Chondrocyte (in vitro differentiated cells): Measurements from ENCODE around the gene DGKI. TPM values are rescaled to one million over a fixed set of nuclear protein-coding genes. Genes with fewer than 3 reads are reported as not detected.
A peak's percentile ranks its signal among the peaks of the same experiment; 100 is the strongest.

Source experiments
- DNase-seq: peaks from one replicate; pipeline ENCODE4 v3.0.0; 2021; ENCODE audit warnings: mixed read lengths, low spot score
- H3K27ac Mint-ChIP-seq: one replicate; pipeline ENCODE4 v1.8.0; 2021; ENCODE audit warnings: mild to moderate bottlenecking, moderate library complexity, mixed read lengths; ENCODE audit not compliant: unreplicated experiment
- H3K27me3 Mint-ChIP-seq: 2 replicates; pipeline ENCODE4 v1.8.0; 2021; ENCODE audit warnings: low read depth, mixed read lengths
- H3K36me3 Mint-ChIP-seq: 2 replicates; pipeline ENCODE4 v1.8.0; 2021; ENCODE audit warnings: low read depth, mixed read lengths
- H3K4me1 Mint-ChIP-seq: 2 replicates; pipeline ENCODE4 v1.8.0; 2021; ENCODE audit warnings: low read depth, mild to moderate bottlenecking, mixed read lengths
- H3K4me3 Mint-ChIP-seq: one replicate; pipeline ENCODE4 v1.8.0; 2021; ENCODE audit warnings: mild to moderate bottlenecking, moderate library complexity, mixed read lengths; ENCODE audit not compliant: unreplicated experiment
- H3K9me3 Mint-ChIP-seq: 2 replicates; pipeline ENCODE4 v1.8.0; 2021; ENCODE audit warnings: low read depth, mixed read lengths
- total RNA-seq: library from RNA; stranded (reverse); gene quantifications from 3 replicates; pipeline ENCODE4 v1.2.1, GENCODE V29; 2021
- TF ChIP-seq, protein P1 (sequence below): fragments of 200-600 bp; sonication (generic); IDR thresholded peaks from 2 replicates; pipeline ENCODE4 v1.5.0; 2021; ENCODE audit warnings: antibody characterized with exemption, mild to moderate bottlenecking, moderate library complexity

The DGKI gene
- total RNA-seq, 1 donor from 2014 or later, result 15.3 TPM

- H3K36me3 Mint-ChIP-seq, result peaks cover 58% of the 10 kb centered on the region
- H3K27me3 Mint-ChIP-seq, result no peaks in the 10 kb centered on the region
- no peak for DNase-seq
- peaks cover 7% of the 10 kb centered on the region for H3K9me3 Mint-ChIP-seq
- H3K27ac Mint-ChIP-seq, result peak overlapping the region; percentile 89
- peaks cover 82% of the 10 kb centered on the region for H3K4me1 Mint-ChIP-seq
- H3K4me3 Mint-ChIP-seq, result no peak overlapping the region
- TF ChIP-seq, protein P1, sequence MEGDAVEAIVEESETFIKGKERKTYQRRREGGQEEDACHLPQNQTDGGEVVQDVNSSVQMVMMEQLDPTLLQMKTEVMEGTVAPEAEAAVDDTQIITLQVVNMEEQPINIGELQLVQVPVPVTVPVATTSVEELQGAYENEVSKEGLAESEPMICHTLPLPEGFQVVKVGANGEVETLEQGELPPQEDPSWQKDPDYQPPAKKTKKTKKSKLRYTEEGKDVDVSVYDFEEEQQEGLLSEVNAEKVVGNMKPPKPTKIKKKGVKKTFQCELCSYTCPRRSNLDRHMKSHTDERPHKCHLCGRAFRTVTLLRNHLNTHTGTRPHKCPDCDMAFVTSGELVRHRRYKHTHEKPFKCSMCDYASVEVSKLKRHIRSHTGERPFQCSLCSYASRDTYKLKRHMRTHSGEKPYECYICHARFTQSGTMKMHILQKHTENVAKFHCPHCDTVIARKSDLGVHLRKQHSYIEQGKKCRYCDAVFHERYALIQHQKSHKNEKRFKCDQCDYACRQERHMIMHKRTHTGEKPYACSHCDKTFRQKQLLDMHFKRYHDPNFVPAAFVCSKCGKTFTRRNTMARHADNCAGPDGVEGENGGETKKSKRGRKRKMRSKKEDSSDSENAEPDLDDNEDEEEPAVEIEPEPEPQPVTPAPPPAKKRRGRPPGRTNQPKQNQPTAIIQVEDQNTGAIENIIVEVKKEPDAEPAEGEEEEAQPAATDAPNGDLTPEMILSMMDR, result no peak
Measured at GRCh38 chr7:137882806-137883205, 36.0 kb upstream of the DGKI start.

DNA sequence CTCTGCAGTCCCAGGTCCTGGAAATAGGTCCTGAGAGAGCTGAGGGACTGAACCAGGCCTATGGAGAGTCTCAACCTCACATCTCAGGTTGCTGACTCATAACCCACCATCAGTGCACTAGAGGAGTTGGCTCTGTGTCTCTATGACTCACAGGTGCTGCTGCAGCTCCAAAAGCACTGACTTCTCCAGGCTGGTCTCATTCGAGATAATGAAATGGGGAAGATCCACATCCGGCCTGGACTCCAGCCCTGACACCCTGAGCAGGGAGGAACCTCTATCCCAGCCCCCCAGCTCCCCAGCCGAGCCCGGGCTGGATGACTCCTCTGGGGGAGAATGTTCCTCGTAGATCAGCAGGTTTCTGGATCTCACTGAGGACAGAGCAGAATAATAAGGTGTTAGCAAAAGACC is 35.5 kb upstream of the DGKI start:
- Mint-ChIP-seq H3K36me3 (peaks cover 60% of the 10 kb centered on the region), H3K4me3 (no peak overlapping the region), H3K9me3 (peaks cover 7% of the 10 kb centered on the region), H3K4me1 (peaks cover 86% of the 10 kb centered on the region), H3K27ac (peak overlapping the region; percentile 89), H3K27me3 (no peaks in the 10 kb centered on the region)
- TF ChIP-seq, protein P1, result no peak
- DNase-seq, result no peak

DNA sequence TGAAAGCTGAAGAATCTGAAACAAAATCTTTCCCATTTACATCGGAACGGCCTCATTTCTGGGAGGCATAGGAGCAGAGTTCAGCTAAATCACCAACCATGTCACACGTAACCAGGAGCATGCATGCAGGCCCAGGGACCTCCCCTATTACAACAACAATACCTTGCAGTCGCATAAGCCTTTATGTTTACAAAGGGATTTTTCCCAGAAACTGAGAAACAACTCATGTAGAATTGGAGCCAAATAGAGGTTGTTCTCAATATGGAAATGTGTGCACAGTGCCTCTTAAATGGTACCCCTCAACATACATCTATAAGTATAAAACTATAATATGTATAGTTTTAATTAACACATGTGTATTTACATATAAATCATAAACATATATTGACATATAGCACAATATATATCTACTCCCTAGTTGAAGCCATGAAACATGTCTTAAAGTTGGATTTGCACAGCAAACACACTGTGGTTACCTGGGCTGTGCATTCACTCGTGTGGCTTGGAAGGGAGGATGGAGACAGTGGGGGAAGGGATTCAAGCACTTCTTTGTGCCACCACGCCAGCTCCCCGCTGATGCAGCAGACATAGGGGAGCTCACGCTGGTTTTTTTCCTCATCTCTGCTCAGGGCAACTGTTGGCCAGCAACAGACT is 35.0 kb upstream of the DGKI start:
- DNase-seq, result no peak
- Mint-ChIP-seq H3K27me3 (no peaks in the 10 kb centered on the region), H3K27ac (peak overlapping the region; percentile 89), H3K36me3 (peaks cover 61% of the 10 kb centered on the region), H3K4me1 (peaks cover 86% of the 10 kb centered on the region), H3K9me3 (peaks cover 7% of the 10 kb centered on the region), H3K4me3 (no peak overlapping the region)
- TF ChIP-seq, protein P1, result no peak

DNA sequence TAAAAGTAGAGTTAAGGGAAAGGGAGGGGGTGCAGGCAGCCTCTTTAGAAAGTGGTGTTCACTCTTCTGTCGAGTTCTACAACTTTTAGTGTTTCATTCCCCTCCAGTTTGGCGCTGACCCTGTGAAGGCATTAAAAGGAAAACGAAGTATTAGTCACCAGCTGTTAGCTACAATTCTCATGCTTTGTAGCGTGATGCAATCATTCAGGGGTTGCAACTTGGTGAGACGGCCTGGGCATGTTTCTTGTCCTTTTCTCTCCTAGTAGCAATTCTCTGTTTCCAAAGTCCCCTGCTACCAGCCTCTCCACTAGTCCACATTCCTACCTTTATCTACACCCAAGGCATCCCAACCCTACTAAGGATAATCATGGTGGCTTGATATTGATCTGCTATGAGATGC is 33.7 kb upstream of the DGKI start:
- Mint-ChIP-seq H3K27ac (peak overlapping the region; percentile 95), H3K4me1 (peaks cover 88% of the 10 kb centered on the region), H3K9me3 (peaks cover 7% of the 10 kb centered on the region), H3K4me3 (no peak overlapping the region), H3K27me3 (no peaks in the 10 kb centered on the region), H3K36me3 (peaks cover 62% of the 10 kb centered on the region)
- TF ChIP-seq, protein P1, result no peak
- no peak for DNase-seq

DNA sequence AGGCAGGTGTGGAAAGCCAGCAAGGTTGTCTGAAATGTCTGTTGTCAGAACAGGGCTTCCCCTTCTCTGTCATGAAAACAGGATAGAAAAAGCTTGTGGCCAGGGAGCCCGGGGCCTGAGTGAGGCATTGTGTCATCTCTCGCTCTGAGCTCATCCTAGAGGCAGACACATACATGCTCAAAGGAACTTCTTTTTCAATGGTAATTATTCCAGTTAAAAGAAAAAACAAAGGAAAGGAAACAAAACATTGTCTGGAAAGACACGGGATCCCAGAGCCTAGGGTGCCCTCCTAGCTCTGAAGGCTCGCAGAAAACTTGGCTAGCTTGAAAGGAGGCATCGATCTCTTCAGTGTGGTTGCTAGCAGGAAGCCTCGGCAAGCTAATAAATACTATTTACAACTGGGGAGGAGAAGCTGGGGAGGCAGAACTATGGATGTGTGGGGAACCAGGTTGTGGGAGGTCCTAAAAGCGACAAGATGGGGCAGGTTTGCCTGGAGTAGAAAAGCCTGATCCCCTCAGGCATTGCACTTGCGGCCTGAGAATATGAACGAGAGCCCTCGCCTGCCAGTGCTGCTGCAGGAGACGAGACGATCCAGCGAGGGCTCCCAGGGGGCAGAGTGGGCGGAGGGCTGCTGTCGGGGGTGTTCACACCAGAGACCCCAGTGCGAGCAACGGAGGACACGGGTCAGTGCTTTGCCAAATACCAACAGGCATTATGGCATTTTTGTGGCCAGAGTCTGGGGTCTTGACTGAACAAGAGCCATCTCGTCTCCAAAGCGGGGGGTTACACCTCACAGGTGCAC is 32.8 kb upstream of the DGKI start:
- Mint-ChIP-seq H3K4me1 (peaks cover 88% of the 10 kb centered on the region), H3K4me3 (no peak overlapping the region), H3K9me3 (peaks cover 7% of the 10 kb centered on the region), H3K36me3 (peaks cover 58% of the 10 kb centered on the region), H3K27me3 (no peaks in the 10 kb centered on the region), H3K27ac (peak overlapping the region; percentile 95)
- TF ChIP-seq, protein P1, result no peak
- no peak for DNase-seq
